ENCODE measurements around the gene CCNJL.

CCNJL gene

DNA sequence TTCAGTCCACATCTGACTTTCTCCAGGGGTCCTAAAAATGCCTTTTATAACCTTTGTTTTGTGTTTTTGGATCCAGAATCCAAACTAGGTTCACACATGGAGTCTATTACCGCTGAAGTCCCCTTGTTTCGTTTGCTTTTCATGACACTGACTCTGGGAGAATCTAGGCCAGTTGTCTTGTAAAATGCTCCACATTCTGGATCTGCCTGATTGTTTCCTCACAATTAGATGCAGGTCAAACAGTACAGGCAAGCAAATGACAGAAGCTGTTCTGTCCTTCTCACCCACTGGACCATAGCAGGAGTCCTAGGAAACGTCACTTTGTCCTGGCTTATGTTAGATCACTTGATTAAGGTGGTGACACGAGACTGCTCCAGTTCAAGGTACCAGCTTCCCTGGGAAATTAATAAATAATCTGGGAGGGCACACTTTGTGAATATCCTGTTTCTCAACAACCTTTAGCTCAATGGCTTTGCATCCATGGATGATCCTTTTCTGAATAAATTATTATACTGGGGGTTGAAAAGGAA is 49.0 kb downstream of the CCNJL start:
- DNase-seq (ENCODE audit: low spot score) = no peak
- H3K27ac ChIP-seq (replicated peaks; ENCODE audit: low read length) = no peak overlapping the region
- H4K91ac ChIP-seq (ENCODE audit: low read depth, low read length, poor library complexity) = no peak overlapping the region
- H3K4me2 ChIP-seq (ENCODE audit: insufficient read depth, low read length, poor library complexity, severe bottlenecking) = no peak overlapping the region
- H3K4me3 ChIP-seq (ENCODE audit: low read length in 2 of 2) = no peak overlapping the region
- no peak overlapping the region for H3K14ac ChIP-seq (ENCODE audit: low read length)
- H3K9ac ChIP-seq (ENCODE audit: low read depth, low read length, poor library complexity) = no peak overlapping the region
- WGBS, 2 donors (ENCODE audit: extremely low coverage in 2 of 2, insufficient read length in 2 of 2, insufficient replicate concordance in 1 of 2) = no CpG with 5 or more reads among the region's 4 CpGs
- no peaks in the 10 kb centered on the region for H3K79me1 ChIP-seq (ENCODE audit: low read depth, low read length)
- H3K4me1 ChIP-seq (ENCODE audit: control insufficient read depth in 2 of 2, insufficient read depth in 1 of 2, low read depth in 1 of 2, low read length in 2 of 2) = peaks cover 41 to 50% of the 10 kb centered on the region in 2 donors
- H3K27me3 ChIP-seq (ENCODE audit: control insufficient read depth in 3 of 3, insufficient read depth in 3 of 3, low read depth in 1 of 3, low read length in 3 of 3) = no peaks in the 10 kb centered on the region
- H3K9me3 ChIP-seq (replicated peaks in 1 of 2; ENCODE audit: control insufficient read depth in 2 of 2, insufficient read depth in 1 of 2, low read depth in 1 of 2, low read length in 2 of 2) = no peaks in the 10 kb centered on the region
- no peak overlapping the region for H2AFZ ChIP-seq (ENCODE audit: low read length)
- H3K36me3 ChIP-seq (replicated peaks in 1 of 2; ENCODE audit: control insufficient read depth in 2 of 2, insufficient read depth in 2 of 2, low read length in 2 of 2) = peaks cover 5 to 37% of the 10 kb centered on the region in 2 donors
- no peak overlapping the region for H2BK12ac ChIP-seq (ENCODE audit: low read length)
- no peak overlapping the region for H2BK5ac ChIP-seq (ENCODE audit: low read length)
- H2BK15ac ChIP-seq (ENCODE audit: low read length) = no peak overlapping the region
- H2AK5ac ChIP-seq (ENCODE audit: low read depth, low read length) = no peak overlapping the region
- H4K8ac ChIP-seq (ENCODE audit: low read depth, low read length) = no peak overlapping the region
- H3K4ac ChIP-seq (ENCODE audit: low read length) = no peak overlapping the region
- H3K18ac ChIP-seq (ENCODE audit: low read length) = no peak overlapping the region
- no peak overlapping the region for H3K23ac ChIP-seq (ENCODE audit: low read depth, low read length, poor library complexity)
- H2BK120ac ChIP-seq (ENCODE audit: low read depth, low read length) = no peak overlapping the region

- no peak overlapping the region for H3K4me3 ChIP-seq (ENCODE audit: low read length in 2 of 2)
- peak overlapping the region; percentile 51 for H3K27ac ChIP-seq (replicated peaks; ENCODE audit: low read length)
- DNase-seq (ENCODE audit: low spot score) = peak; percentile 57
These were observed 50.0 kb downstream of the CCNJL start for GRCh38 chr5:160262151-160263074.

DNA sequence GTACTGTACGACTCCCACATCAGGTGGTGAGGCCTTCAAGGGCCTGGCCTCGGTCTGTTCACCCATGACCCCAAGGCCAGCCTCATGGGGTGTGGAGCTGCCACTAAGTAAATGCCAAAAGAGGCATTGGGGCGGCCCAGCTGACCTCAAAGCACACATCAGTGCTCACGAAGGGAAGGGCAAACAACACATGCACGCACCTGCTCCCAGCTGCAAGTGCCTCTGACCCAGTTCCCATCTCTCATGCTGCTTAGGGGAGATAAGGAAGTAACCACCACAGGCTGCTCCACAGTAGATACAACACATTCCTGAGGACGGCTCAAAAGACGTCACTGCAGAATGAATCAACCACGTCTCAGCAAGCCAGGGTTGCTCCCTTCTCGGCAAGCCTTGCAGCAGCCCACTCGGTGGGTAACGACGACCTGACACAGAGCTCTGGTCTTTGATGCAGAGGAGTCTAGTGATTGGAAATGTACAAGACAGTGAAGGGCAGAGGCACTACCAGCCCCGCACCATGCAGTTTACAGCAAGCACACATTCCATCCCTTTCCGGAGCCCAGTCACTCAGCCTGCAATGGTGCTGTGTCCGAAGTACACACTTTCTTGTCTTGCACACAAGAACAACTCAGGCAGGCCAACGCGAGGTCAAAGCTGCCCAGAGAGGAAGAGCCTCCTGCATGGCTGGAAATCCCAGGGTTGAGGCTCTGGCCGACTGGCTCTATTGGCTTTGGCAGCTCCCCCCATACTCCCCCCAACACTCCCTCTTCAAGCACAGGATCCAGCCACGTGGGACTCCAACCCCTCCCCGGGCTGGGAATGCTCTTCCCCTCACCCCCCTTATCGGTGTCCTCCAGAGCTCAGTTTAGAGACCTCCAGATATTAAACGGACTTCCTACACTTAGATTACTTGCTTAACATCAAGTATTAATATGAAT is 51.2 kb downstream of the CCNJL start:
- Histone ChIP-seq H3K79me1 (ENCODE audit: low read depth, low read length) (no peaks in the 10 kb centered on the region), H2BK15ac (ENCODE audit: low read length) (no peak overlapping the region)

More at GRCh38 chr5:160262151-160263074, 50.0 kb downstream of the CCNJL start:
- Histone ChIP-seq H3K4me1 (ENCODE audit: control insufficient read depth in 2 of 2, insufficient read depth in 1 of 2, low read depth in 1 of 2, low read length in 2 of 2) (peaks cover 41 to 50% of the 10 kb centered on the region in 2 donors), H2BK12ac (ENCODE audit: low read length) (no peak overlapping the region), H2BK5ac (ENCODE audit: low read length) (no peak overlapping the region), H3K36me3 (replicated peaks in 1 of 2; ENCODE audit: control insufficient read depth in 2 of 2, insufficient read depth in 2 of 2, low read length in 2 of 2) (peaks cover 2 to 41% of the 10 kb centered on the region in 2 donors), H2BK15ac (ENCODE audit: low read length) (no peak overlapping the region), H3K23ac (ENCODE audit: low read depth, low read length, poor library complexity) (no peak overlapping the region), H3K27me3 (ENCODE audit: control insufficient read depth in 3 of 3, insufficient read depth in 3 of 3, low read depth in 1 of 3, low read length in 3 of 3) (no peaks in the 10 kb centered on the region), H3K18ac (ENCODE audit: low read length) (no peak overlapping the region), H2BK120ac (ENCODE audit: low read depth, low read length) (no peak overlapping the region), H3K4me2 (ENCODE audit: insufficient read depth, low read length, poor library complexity, severe bottlenecking) (no peak overlapping the region), H3K4ac (ENCODE audit: low read length) (no peak overlapping the region), H4K8ac (ENCODE audit: low read depth, low read length) (no peak overlapping the region), H3K79me1 (ENCODE audit: low read depth, low read length) (no peaks in the 10 kb centered on the region), H2AK5ac (ENCODE audit: low read depth, low read length) (no peak overlapping the region), H4K91ac (ENCODE audit: low read depth, low read length, poor library complexity) (no peak overlapping the region), H3K9me3 (replicated peaks in 1 of 2; ENCODE audit: control insufficient read depth in 2 of 2, insufficient read depth in 1 of 2, low read depth in 1 of 2, low read length in 2 of 2) (no peaks in the 10 kb centered on the region), H3K14ac (ENCODE audit: low read length) (no peak overlapping the region), H2AFZ (ENCODE audit: low read length) (no peak overlapping the region), H3K9ac (ENCODE audit: low read depth, low read length, poor library complexity) (no peak overlapping the region)
- WGBS, 2 donors (ENCODE audit: extremely low coverage in 2 of 2, insufficient read length in 2 of 2, insufficient replicate concordance in 1 of 2) = no CpG with 5 or more reads among the region's 16 CpGs

More for the DNA sequence above, 51.2 kb downstream of the CCNJL start:
- H3K23ac ChIP-seq (ENCODE audit: low read depth, low read length, poor library complexity) = no peak overlapping the region
- H2BK5ac ChIP-seq (ENCODE audit: low read length) = no peak overlapping the region
- WGBS, 2 donors (ENCODE audit: extremely low coverage in 2 of 2, insufficient read length in 2 of 2, insufficient replicate concordance in 1 of 2) = no CpG with 5 or more reads among the region's 22 CpGs
- H2AK5ac ChIP-seq (ENCODE audit: low read depth, low read length) = peak overlapping the region; percentile 2
- peaks cover 2 to 44% of the 10 kb centered on the region in 2 donors for H3K36me3 ChIP-seq (replicated peaks in 1 of 2; ENCODE audit: control insufficient read depth in 2 of 2, insufficient read depth in 2 of 2, low read length in 2 of 2)
- H3K4ac ChIP-seq (ENCODE audit: low read length) = no peak overlapping the region
- H3K4me2 ChIP-seq (ENCODE audit: insufficient read depth, low read length, poor library complexity, severe bottlenecking) = no peak overlapping the region
- no peaks in the 10 kb centered on the region for H3K9me3 ChIP-seq (replicated peaks in 1 of 2; ENCODE audit: control insufficient read depth in 2 of 2, insufficient read depth in 1 of 2, low read depth in 1 of 2, low read length in 2 of 2)
- H2BK12ac ChIP-seq (ENCODE audit: low read length) = peak overlapping the region; percentile 5
- no peak overlapping the region for H4K91ac ChIP-seq (ENCODE audit: low read depth, low read length, poor library complexity)
- H3K9ac ChIP-seq (ENCODE audit: low read depth, low read length, poor library complexity) = peak overlapping the region; percentile 26
- peak overlapping the region; percentile 27 for H3K27ac ChIP-seq (replicated peaks; ENCODE audit: low read length)
- H3K14ac ChIP-seq (ENCODE audit: low read length) = no peak overlapping the region
- no peak for DNase-seq (ENCODE audit: low spot score)
- no peak overlapping the region for H3K4me3 ChIP-seq (ENCODE audit: low read length in 2 of 2)
- no peaks in the 10 kb centered on the region for H3K27me3 ChIP-seq (ENCODE audit: control insufficient read depth in 3 of 3, insufficient read depth in 3 of 3, low read depth in 1 of 3, low read length in 3 of 3)
- H2AFZ ChIP-seq (ENCODE audit: low read length) = no peak overlapping the region
- no peak overlapping the region for H2BK120ac ChIP-seq (ENCODE audit: low read depth, low read length)
- peak overlapping the region; percentile 69 for H3K18ac ChIP-seq (ENCODE audit: low read length)
- peaks cover 36 to 38% of the 10 kb centered on the region in 2 donors for H3K4me1 ChIP-seq (ENCODE audit: control insufficient read depth in 2 of 2, insufficient read depth in 1 of 2, low read depth in 1 of 2, low read length in 2 of 2)
- no peak overlapping the region for H4K8ac ChIP-seq (ENCODE audit: low read depth, low read length)
